ENCODE results near the gene DPH2.

Gene DPH2

GRCh38 chr1:44000122-44000665 lies 30.4 kb downstream of the DPH2 start:
- DNase-seq (ENCODE audit: low spot score), result no peak

GRCh38 chr1:44002165-44002564 lies 32.4 kb downstream of the DPH2 start:
- DNase-seq (ENCODE audit: low spot score), result no peak

GRCh38 chr1:44002606-44003157 lies 32.9 kb downstream of the DPH2 start:
- DNase-seq (ENCODE audit: low spot score), result no peak

- no peak for DNase-seq (ENCODE audit: low spot score)
These were observed 38.4 kb downstream of the DPH2 start for GRCh38 chr1:44008259-44008658.

- no peak for DNase-seq (ENCODE audit: low spot score)
These were observed 41.2 kb downstream of the DPH2 start for GRCh38 chr1:44010935-44011471.

GRCh38 chr1:44012404-44012803 lies 42.6 kb downstream of the DPH2 start:
- DNase-seq (ENCODE audit: low spot score), result no peak

- no peak for DNase-seq (ENCODE audit: low spot score)
These were observed 43.3 kb downstream of the DPH2 start for GRCh38 chr1:44012941-44013609.

GRCh38 chr1:44013949-44014348 lies 44.1 kb downstream of the DPH2 start:
- DNase-seq (ENCODE audit: low spot score), result no peak

GRCh38 chr1:44014365-44015104 lies 44.7 kb downstream of the DPH2 start:
- DNase-seq (ENCODE audit: low spot score), result no peak

GRCh38 chr1:44015206-44015605 lies 45.4 kb downstream of the DPH2 start:
- DNase-seq (ENCODE audit: low spot score), result no peak

- no peak for DNase-seq (ENCODE audit: low spot score)
These were observed 46.5 kb downstream of the DPH2 start for GRCh38 chr1:44016041-44016889.

- DNase-seq (ENCODE audit: low spot score), result no peak
These were observed 47.1 kb downstream of the DPH2 start for GRCh38 chr1:44016890-44017400.

- DNase-seq (ENCODE audit: low spot score), result no peak
These were observed 49.7 kb downstream of the DPH2 start for GRCh38 chr1:44019466-44019948.

GRCh38 chr1:44020464-44020863 lies 50.7 kb downstream of the DPH2 start:
- no peak for DNase-seq (ENCODE audit: low spot score)

- no peak for DNase-seq (ENCODE audit: low spot score)
These were observed 51.3 kb downstream of the DPH2 start for GRCh38 chr1:44021156-44021555.

- DNase-seq (ENCODE audit: low spot score), result no peak
These were observed 51.9 kb downstream of the DPH2 start for GRCh38 chr1:44021581-44022321.
